GM23248 (cell line): ENCODE results near the gene GRIP1. TPM values are rescaled to one million over a fixed set of nuclear protein-coding genes. Genes with fewer than 3 reads are reported as not detected.

Experiments
- DNase-seq: peaks from one replicate; pipeline ENCODE4 v3.0.0-alpha.2; 2015
- H2AFZ ChIP-seq: fragments of 200-600 bp; sonication (generic); 2 replicates; pipeline ENCODE4 v1.6.1; 2016; ENCODE audit warnings: antibody characterized with exemption
- H3F3A ChIP-seq: fragments of 200-600 bp; sonication (generic); 2 replicates; pipeline ENCODE4 v1.6.1; 2016; ENCODE audit warnings: mild to moderate bottlenecking, antibody characterized with exemption, mixed run types; ENCODE audit not compliant: insufficient read depth
- H3K27ac ChIP-seq: fragments of 200-600 bp; sonication (generic); 2 replicates; pipeline ENCODE4 v1.5.1; 2016; ENCODE audit warnings: mild to moderate bottlenecking
- H3K27me3 ChIP-seq: fragments of 200-600 bp; sonication (generic); replicated peaks from 2 replicates; pipeline ENCODE4 v1.6.1; 2016; ENCODE audit warnings: mild to moderate bottlenecking; ENCODE audit not compliant: insufficient read depth
- H3K36me3 ChIP-seq: fragments of 200-600 bp; sonication (generic); 2 replicates; pipeline ENCODE4 v1.6.1; 2016; ENCODE audit warnings: low read depth, mild to moderate bottlenecking
- H3K4me1 ChIP-seq: fragments of 200-600 bp; sonication (generic); 2 replicates; pipeline ENCODE4 v1.6.1; 2016; ENCODE audit warnings: mild to moderate bottlenecking; ENCODE audit not compliant: insufficient read depth
- H3K4me2 ChIP-seq: fragments of 200-600 bp; sonication (generic); one replicate; pipeline ENCODE4 v1.6.1; 2016; ENCODE audit warnings: mild to moderate bottlenecking; ENCODE audit not compliant: unreplicated experiment
- H3K4me3 ChIP-seq: fragments of 200-600 bp; sonication (generic); 2 replicates; pipeline ENCODE4 v1.5.1; 2016; ENCODE audit warnings: mild to moderate bottlenecking
- H3K79me2 ChIP-seq: fragments of 200-600 bp; sonication (generic); 2 replicates; pipeline ENCODE4 v1.6.1; 2016; ENCODE audit warnings: mild to moderate bottlenecking; ENCODE audit not compliant: insufficient read depth
- H3K9ac ChIP-seq: fragments of 200-600 bp; sonication (generic); 2 replicates; pipeline ENCODE4 v1.6.1; 2016; ENCODE audit warnings: mild to moderate bottlenecking
- H3K9me2 ChIP-seq: fragments of 200-600 bp; sonication (generic); 2 replicates; pipeline ENCODE4 v1.6.1; 2016; ENCODE audit warnings: mixed run types, mild to moderate bottlenecking, moderate library complexity; ENCODE audit not compliant: insufficient read depth
- H3K9me3 ChIP-seq: fragments of 200-600 bp; sonication (generic); one replicate; pipeline ENCODE4 v1.6.1; 2017; ENCODE audit warnings: low read depth
- H4K20me1 ChIP-seq: fragments of 200-600 bp; sonication (generic); 2 replicates; pipeline ENCODE4 v1.6.0; 2016; ENCODE audit not compliant: insufficient read depth
- EZH2 ChIP-seq: fragments of 200-600 bp; sonication (generic); IDR thresholded peaks from 2 replicates; pipeline ENCODE4 v1.6.1; 2018; ENCODE audit warnings: antibody characterized with exemption, mild to moderate bottlenecking; ENCODE audit not compliant: insufficient read depth, poor library complexity, severe bottlenecking
- EZH2phosphoT487 ChIP-seq: fragments of 200-600 bp; sonication (generic); IDR thresholded peaks from 2 replicates; pipeline ENCODE4 v1.6.1; 2018; ENCODE audit warnings: antibody characterized with exemption, moderate library complexity, mild to moderate bottlenecking, low read depth; ENCODE audit not compliant: insufficient read depth
- WGBS, 2 experiments: methylation state at CpG; one replicate each; pipeline ENCODE4 v1.1.6; 2015 to 2017; ENCODE audit warnings: low lambda C conversion rate in 2 of 2, low coverage in 1 of 2; ENCODE audit errors: missing lambda C conversion rate in 2 of 2; 5-methylcytosine and 5-hydroxymethylcytosine counted together
- in situ Hi-C: fragments of 300-500 bp; cut with MboI; formaldehyde crosslinking; loops from 2 replicates; pipeline ENCODE4 v1.15.0; 2020
- polyA plus RNA-seq: library from polyadenylated mRNA; unstranded; fragments of >200 nt; fragmentation: Nextera tagmentation; extraction: Ambion mirVana; gene quantifications from 2 replicates; pipeline ENCODE4 v1.2.1, GENCODE V29; 2016
- total RNA-seq: library from RNA; depleted of rRNA; stranded (reverse); fragments of >200 nt; shearing (Covaris generic); gene quantifications from 2 replicates; pipeline ENCODE4 v1.2.3, GENCODE V29; 2014

Gene GRIP1
- total and polyA plus RNA-seq, 2 experiments from 2014 or later, result not detected

GRCh38 chr12:66679461-66680084 lies 697 bp upstream of the GRIP1 start:
- no peaks in the 10 kb centered on the region for H3K4me1 ChIP-seq

GRCh38 chr12:66676241-66676640 lies 2.6 kb downstream of the GRIP1 start:
- H3K4me3 ChIP-seq, result no peak overlapping the region
- no peaks in the 10 kb centered on the region for H3K9me3 ChIP-seq
- peaks cover 53% of the 10 kb centered on the region for H3K27me3 ChIP-seq
- in situ Hi-C loops, result no loop called here
- no peaks in the 10 kb centered on the region for H3F3A ChIP-seq
- no peaks in the 10 kb centered on the region for H3K36me3 ChIP-seq
- no peak overlapping the region for H3K27ac ChIP-seq
- H4K20me1 ChIP-seq, result no peaks in the 10 kb centered on the region
- no peaks in the 10 kb centered on the region for H3K9me2 ChIP-seq
- no peaks in the 10 kb centered on the region for H3K79me2 ChIP-seq
- H3K4me1 ChIP-seq, result no peaks in the 10 kb centered on the region
- DNase-seq, result no peak
- no peak overlapping the region for H3K9ac ChIP-seq
- H3K4me2 ChIP-seq, result no peak overlapping the region
- no peak for TF ChIP-seq EZH2phosphoT487
- TF ChIP-seq EZH2, result no peak
- no peak overlapping the region for H2AFZ ChIP-seq

More at GRCh38 chr12:66679461-66680084, 697 bp upstream of the GRIP1 start:
- Histone ChIP-seq H3K9ac (no peak overlapping the region), H3K9me3 (no peaks in the 10 kb centered on the region), H4K20me1 (no peaks in the 10 kb centered on the region), H3K4me2 (no peak overlapping the region), H3K36me3 (no peaks in the 10 kb centered on the region), H3K27ac (no peak overlapping the region), H3K27me3 (peaks cover 39% of the 10 kb centered on the region), H2AFZ (no peak overlapping the region), H3F3A (no peaks in the 10 kb centered on the region), H3K79me2 (no peaks in the 10 kb centered on the region), H3K4me3 (no peak overlapping the region), H3K9me2 (no peaks in the 10 kb centered on the region)
- TF ChIP-seq EZH2phosphoT487 (no peak), EZH2 (no peak)
- WGBS, 2 experiments, result 34 to 36% methylated on average over 7 of the region's 7 CpGs
- DNase-seq, result no peak
- in situ Hi-C loops, result no loop called here

GRCh38 chr12:66674495-66675122 lies 4.3 kb downstream of the GRIP1 start:
- WGBS, 2 experiments, result 18% methylated on average over 4 of the region's 4 CpGs
- H3K36me3 ChIP-seq, result no peaks in the 10 kb centered on the region
- no peaks in the 10 kb centered on the region for H3F3A ChIP-seq
- H3K4me2 ChIP-seq, result no peak overlapping the region
- no peaks in the 10 kb centered on the region for H4K20me1 ChIP-seq
- H3K27ac ChIP-seq, result no peak overlapping the region
- DNase-seq, result no peak
- TF ChIP-seq EZH2, result no peak
- TF ChIP-seq EZH2phosphoT487, result no peak
- H3K9me3 ChIP-seq, result no peaks in the 10 kb centered on the region
- no peak overlapping the region for H3K4me3 ChIP-seq
- H2AFZ ChIP-seq, result no peak overlapping the region
- H3K9ac ChIP-seq, result no peak overlapping the region
- H3K79me2 ChIP-seq, result no peaks in the 10 kb centered on the region
- H3K9me2 ChIP-seq, result no peaks in the 10 kb centered on the region
- H3K27me3 ChIP-seq, result peaks cover 47% of the 10 kb centered on the region
- no peaks in the 10 kb centered on the region for H3K4me1 ChIP-seq
- in situ Hi-C loops, result no loop called here

- Histone ChIP-seq H3F3A (no peaks in the 10 kb centered on the region), H3K27me3 (peaks cover 26% of the 10 kb centered on the region), H3K27ac (no peak overlapping the region), H2AFZ (no peak overlapping the region), H3K4me3 (no peak overlapping the region), H3K9me2 (no peaks in the 10 kb centered on the region), H3K36me3 (no peaks in the 10 kb centered on the region), H3K9ac (no peak overlapping the region), H3K79me2 (no peaks in the 10 kb centered on the region), H3K4me1 (no peaks in the 10 kb centered on the region), H3K9me3 (no peaks in the 10 kb centered on the region), H3K4me2 (no peak overlapping the region), H4K20me1 (no peaks in the 10 kb centered on the region)
- TF ChIP-seq EZH2phosphoT487 (no peak), EZH2 (no peak)
- in situ Hi-C loops, result no loop called here
- 28 to 35% methylated on average over 2 of the region's 2 CpGs for WGBS, 2 experiments
- DNase-seq, result no peak
Observed at GRCh38 chr12:66669541-66669940, 9.3 kb downstream of the GRIP1 start.

- Histone ChIP-seq H2AFZ (no peak overlapping the region), H3K27ac (no peak overlapping the region), H3K9ac (no peak overlapping the region), H3K36me3 (no peaks in the 10 kb centered on the region), H3K9me2 (no peaks in the 10 kb centered on the region), H3K27me3 (peaks cover 19% of the 10 kb centered on the region), H3F3A (no peaks in the 10 kb centered on the region), H3K9me3 (no peaks in the 10 kb centered on the region), H3K79me2 (no peaks in the 10 kb centered on the region), H4K20me1 (no peaks in the 10 kb centered on the region), H3K4me1 (no peaks in the 10 kb centered on the region), H3K4me2 (no peak overlapping the region), H3K4me3 (no peak overlapping the region)
- 8 to 12% methylated on average over 2 of the region's 2 CpGs for WGBS, 2 experiments
- in situ Hi-C loops, result no loop called here
- no peak for DNase-seq
- no peak for TF ChIP-seq EZH2phosphoT487
- no peak for TF ChIP-seq EZH2
Observed at GRCh38 chr12:66668311-66668710, 10.6 kb downstream of the GRIP1 start.
